GM12892 (cell line): Measurements from ENCODE around the gene ZDHHC17.

Source experiments
- POLR2A ChIP-seq: IDR thresholded peaks from 2 replicates; pipeline ENCODE4 v1.6.1; 2011; ENCODE audit warnings: low read depth, low read length, control low read depth
- POLR2AphosphoS5 ChIP-seq: IDR thresholded peaks from 2 replicates; pipeline ENCODE4 v1.6.1; 2011; ENCODE audit warnings: low read depth, low read length, control low read depth

DNA sequence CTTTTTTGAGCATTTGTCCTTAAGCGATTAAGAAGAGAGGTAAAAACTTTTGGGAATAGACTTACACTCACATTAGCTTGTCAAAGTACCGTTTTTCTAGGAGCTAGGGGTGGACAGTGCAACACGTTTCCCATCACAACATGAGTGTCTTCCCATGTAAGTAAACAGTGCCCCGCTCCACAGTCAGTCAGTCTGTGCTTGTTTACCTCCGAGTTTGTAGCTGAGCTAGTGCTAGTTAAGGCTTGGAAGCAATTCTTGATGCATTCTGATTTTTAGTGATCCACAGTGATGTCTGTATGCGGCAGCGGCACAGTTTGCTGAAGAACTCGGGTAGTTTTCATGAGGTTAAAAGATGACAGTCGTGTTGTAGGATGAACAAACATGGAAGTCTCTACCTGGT lies 941 bp downstream of the ZDHHC17 start:
- TF ChIP-seq POLR2AphosphoS5 (no peak), POLR2A (no peak)
